Astrocyte of the cerebellum (primary cell): ENCODE data around the gene HEY2.
"Not testable (repeated sequence)": the region's sequence is repeated elsewhere in the genome, so short reads cannot be mapped to it uniquely, and the experiment has no call there.

ENCODE experiments used
- DNase-seq: peaks from one replicate; pipeline ENCODE4 v3.0.0-alpha.2; 2011; ENCODE audit warnings: low read depth
- H3K4me3 ChIP-seq: 2 replicates; pipeline ENCODE4 v1.5.1; 2011; ENCODE audit warnings: mild to moderate bottlenecking, low read depth, low read length, moderate library complexity
- CTCF ChIP-seq: IDR thresholded peaks from 2 replicates; pipeline ENCODE4 v1.5.1; 2012; ENCODE audit warnings: low read length, low read depth, moderate library complexity, mild to moderate bottlenecking; ENCODE audit errors: missing control alignments
- in situ Hi-C: cut with HindIII; loops from 2 replicates; pipeline ENCODE4 v1.10.0; 2017; ENCODE audit warnings: low sequenced_read_pairs

HEY2 gene

GRCh38 chr6:125798734-125799508 is 49.5 kb downstream of the HEY2 start:
- H3K4me3 ChIP-seq: no peak overlapping the region
- TF ChIP-seq CTCF: no peak
- in situ Hi-C loops: loop anchor here (25.0 kb wide), 1 partner anchor 163 kb away; the partner anchor contains the start of gene HINT3
- no peak for DNase-seq

GRCh38 chr6:125802383-125802782 is 53.0 kb downstream of the HEY2 start:
- no peak for DNase-seq
- TF ChIP-seq CTCF: no peak
- in situ Hi-C loops: no loop called here
- H3K4me3 ChIP-seq: no peak overlapping the region

GRCh38 chr6:125802943-125803377 is 53.5 kb downstream of the HEY2 start:
- no peak overlapping the region for H3K4me3 ChIP-seq
- in situ Hi-C loops: no loop called here
- no peak for TF ChIP-seq CTCF
- no peak for DNase-seq

- no peak overlapping the region for H3K4me3 ChIP-seq
- no peak for DNase-seq
- in situ Hi-C loops: no loop called here
- no peak for TF ChIP-seq CTCF
Observed at GRCh38 chr6:125804264-125804663, 54.8 kb downstream of the HEY2 start.

- in situ Hi-C loops, H3K4me3 ChIP-seq, DNase-seq: not testable (repeated sequence)
Observed at GRCh38 chr6:125804866-125805425, 55.5 kb downstream of the HEY2 start.

- no peak for TF ChIP-seq CTCF
- H3K4me3 ChIP-seq: no peak overlapping the region
- DNase-seq: no peak
- in situ Hi-C loops: no loop called here
Observed at GRCh38 chr6:125806813-125807212, 57.4 kb downstream of the HEY2 start.

- DNase-seq: no peak
- TF ChIP-seq CTCF: no peak
- in situ Hi-C loops: no loop called here
- H3K4me3 ChIP-seq: no peak overlapping the region
Observed at GRCh38 chr6:125807293-125807692, 57.9 kb downstream of the HEY2 start.
